ENCODE measurements around the gene SLC4A8.

Gene SLC4A8

DNA sequence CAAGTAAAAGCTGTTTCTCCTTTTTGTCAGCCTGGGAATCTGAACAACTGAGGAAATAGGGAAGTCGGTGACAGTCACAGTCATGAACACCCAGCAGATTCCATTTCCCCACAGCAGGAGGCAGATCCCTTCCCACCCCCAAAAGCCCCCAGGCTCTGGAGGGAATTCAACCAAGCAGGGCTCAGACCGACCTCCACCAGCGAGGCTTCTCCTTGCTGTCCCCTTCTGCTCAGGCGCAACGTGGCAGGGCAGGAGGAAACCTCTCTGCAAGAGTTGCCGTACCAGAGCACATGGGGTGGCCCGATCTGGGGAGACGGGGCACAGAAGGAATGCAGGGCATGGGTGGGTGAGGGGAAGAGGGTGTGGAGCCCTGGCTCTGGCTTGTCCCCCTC is 33.7 kb upstream of the SLC4A8 start:
- H3K27ac ChIP-seq: peak overlapping the region; percentile 49; the same call in 1 of the 2 replicates
- TF ChIP-seq, protein P1, sequence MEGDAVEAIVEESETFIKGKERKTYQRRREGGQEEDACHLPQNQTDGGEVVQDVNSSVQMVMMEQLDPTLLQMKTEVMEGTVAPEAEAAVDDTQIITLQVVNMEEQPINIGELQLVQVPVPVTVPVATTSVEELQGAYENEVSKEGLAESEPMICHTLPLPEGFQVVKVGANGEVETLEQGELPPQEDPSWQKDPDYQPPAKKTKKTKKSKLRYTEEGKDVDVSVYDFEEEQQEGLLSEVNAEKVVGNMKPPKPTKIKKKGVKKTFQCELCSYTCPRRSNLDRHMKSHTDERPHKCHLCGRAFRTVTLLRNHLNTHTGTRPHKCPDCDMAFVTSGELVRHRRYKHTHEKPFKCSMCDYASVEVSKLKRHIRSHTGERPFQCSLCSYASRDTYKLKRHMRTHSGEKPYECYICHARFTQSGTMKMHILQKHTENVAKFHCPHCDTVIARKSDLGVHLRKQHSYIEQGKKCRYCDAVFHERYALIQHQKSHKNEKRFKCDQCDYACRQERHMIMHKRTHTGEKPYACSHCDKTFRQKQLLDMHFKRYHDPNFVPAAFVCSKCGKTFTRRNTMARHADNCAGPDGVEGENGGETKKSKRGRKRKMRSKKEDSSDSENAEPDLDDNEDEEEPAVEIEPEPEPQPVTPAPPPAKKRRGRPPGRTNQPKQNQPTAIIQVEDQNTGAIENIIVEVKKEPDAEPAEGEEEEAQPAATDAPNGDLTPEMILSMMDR (conservative IDR thresholded peaks at IDR 0.05): no peak

DNA sequence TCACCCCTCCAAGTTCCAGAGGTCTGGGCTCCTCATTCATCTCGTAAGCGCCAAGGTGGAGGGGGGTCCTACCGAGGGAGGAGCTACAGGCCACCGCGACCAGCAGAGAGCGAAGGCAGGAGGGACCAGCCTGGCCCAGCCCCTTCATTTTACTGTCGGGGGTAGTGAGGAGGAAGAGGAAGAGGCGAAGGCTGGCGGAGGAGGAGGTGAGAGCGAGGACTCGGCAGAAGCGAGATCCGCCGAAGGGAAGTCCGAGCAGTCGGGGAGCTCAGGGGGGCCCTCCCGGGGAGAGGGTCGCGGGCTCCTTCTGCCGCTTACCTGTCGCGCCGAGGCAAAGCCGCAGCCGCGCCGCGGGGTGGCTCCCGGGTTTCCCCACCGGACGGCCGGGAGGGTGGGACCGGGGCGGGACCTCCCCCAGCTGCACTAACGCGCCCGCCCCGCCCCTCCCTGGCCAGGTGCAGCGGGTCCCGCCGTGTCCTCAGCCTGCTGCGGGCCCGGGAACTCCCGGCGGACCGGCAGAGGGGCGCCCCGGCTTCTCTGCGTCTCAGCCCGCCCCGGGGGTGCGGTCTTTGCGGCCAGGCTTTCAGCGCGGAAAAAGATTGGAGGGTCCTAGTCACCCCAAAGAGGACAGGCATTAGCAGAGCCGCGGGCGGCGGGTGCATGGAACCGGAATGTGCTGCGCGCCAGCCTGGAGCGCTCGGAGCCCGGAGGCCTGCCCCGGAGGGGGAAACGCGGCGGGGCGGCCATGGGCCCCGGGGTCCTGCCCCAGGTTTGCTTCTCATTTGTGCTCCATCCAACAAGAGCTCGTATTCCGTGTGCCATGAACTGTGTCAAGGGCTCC is 33.1 kb upstream of the SLC4A8 start, which contains the start of gene GALNT6:
Gene GALNT6 (minus strand): TSS at position 124 of the 841 bp plus-strand sequence. CDS start 11,625 bp downstream, outside the sequence.
- TF ChIP-seq, protein P1 (conservative IDR thresholded peaks at IDR 0.05): no peak
- H3K27ac ChIP-seq: peak within 1 kb of the TSS; percentile 49; the same call in 1 of the 2 replicates

DNA sequence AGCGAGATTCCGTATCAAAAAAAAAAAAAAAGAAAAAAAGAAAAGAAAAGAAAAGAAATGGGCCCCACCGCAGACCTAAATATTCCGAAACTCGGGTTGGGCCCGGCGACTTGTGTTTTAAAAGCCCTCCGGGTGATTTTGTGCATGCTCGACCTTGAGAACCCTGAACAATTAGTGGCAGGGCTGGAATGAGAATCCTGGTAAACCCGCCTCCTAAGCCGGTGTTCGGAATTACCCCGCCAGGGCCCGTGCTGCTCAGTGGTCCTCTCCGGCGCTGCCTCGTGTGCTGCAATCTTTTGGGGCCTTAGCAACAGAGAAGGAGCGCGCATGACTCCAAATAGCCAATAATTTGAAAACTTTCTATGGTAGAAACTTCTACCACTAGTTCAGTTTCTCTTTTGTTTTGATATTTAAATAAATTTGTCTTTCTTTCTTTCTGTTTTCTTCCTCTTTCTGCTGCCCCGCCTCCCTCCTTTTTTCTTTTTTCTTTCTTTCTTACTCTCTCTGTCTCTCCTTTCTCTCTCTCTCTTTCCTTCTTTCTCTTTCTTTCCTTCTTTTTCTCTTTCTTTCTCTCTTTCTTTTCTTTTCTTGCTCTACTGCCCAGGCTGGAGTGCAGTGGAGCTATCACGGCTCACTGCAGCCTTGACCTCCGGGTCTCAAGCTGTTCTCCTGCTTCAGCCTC is 31.9 kb upstream of the SLC4A8 start:
- TF ChIP-seq, protein P1 (conservative IDR thresholded peaks at IDR 0.05): no peak
- no peak overlapping the region for H3K27ac ChIP-seq

DNA sequence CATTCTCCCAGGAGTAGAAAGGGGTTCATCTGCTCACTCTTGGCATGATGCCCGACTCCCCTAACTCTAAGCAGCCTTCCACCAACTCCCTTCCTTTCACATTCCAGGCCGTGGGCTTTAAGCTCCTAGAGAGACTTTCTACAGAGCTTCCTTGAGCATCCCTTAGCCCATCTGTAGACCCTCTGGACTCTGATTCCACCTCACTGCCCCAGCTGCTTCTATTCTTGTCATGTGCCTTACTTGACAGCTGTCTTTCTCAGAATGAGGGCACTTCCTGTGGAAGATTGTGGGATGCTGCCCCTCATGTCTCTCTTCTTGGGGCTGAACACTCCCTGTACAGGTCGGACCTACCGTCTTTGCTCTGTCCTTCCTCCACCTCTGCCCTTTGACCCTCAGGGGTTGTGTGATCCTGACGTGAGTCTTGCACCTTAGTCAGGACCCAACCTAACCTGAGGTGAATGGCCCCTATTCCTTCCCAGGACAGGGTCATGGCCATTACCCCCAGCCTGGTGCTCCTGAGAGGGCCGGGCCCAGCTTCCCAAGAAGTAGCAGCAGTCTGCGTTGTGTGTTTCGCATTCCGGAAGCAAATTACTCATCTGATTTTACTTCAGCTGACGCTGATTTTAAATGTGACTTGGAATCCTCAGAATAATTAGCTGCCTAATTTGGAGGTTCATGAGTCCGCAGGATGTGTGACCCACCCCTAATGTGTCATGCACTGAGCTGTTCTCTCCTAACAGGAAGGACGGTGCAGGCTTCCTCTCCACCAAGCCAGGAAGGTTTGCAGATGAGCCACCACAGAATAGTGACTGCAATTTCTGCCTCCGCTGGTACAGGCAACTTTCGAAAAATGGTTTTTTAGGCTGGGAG is 30.7 kb upstream of the SLC4A8 start:
- TF ChIP-seq, protein P1 (conservative IDR thresholded peaks at IDR 0.05): no peak
- H3K27ac ChIP-seq: no peak overlapping the region

DNA sequence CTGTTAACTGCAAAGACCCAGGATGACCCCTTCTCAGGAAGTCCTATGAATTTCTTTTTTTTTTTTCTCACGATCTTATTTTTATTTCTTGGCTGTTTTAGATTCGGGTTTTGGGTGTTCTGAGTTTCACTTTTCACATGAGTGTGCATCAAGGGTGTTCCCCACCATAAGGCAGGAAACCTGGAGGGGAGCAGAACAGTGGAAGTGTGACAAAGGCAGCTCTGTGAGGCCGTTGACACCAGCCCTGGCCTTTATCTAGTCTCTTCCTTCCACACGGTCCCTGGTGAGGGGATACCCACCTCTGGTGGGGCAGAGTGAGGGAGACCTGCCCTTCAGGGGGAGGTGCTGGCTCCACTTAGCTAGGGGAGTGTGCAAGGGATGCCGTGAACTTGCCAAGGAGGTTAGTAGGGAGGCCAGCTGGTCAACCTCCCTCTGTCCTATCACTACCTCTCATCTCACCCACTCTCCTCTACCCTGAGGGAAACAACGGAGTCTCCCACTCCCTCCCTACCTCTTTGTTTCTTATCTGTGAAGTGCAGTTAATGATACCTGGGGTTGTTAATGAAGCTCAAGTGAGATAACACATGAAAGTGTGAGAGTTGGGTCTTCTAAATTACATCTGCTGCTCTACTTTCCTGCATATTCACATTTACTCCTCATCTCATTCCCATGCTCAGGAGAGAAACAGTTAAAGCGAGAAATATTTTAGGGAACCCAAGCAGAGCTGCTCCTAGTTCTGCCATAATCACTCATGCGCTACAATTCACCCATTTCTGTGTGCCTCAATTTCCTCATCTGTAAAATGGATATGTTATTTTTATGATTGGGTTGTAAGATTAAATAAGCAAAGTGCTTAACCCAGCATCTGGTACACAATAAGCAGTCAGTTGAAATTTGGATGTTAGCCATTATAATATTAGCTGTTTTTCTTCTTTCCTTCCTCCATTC is 29.1 kb upstream of the SLC4A8 start:
- no peak overlapping the region for H3K27ac ChIP-seq
- TF ChIP-seq, protein P1 (conservative IDR thresholded peaks at IDR 0.05): no peak

DNA sequence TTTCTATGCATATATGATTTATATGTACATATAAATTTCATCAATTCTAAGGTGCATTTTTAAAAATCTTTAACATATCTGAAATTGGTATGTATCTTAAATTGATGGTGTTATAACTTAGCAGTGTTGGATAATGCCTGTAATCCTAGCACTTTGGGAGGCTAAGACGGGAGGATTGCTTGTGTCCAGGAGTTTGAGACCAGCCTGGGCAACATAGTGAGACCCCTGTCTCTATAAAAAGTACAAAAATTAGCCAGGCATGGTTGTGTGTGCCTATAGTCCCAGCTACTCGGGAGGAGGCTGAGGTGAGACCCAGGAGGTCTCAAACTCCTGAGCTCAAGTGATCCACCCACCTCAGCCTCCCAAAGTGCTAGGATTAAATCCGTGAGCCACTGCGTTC is 27.0 kb upstream of the SLC4A8 start:
- TF ChIP-seq, protein P1 (conservative IDR thresholded peaks at IDR 0.05): no peak
- no peak overlapping the region for H3K27ac ChIP-seq

Measured in VCaP (cell line).